Body of pancreas (tissue), 4 donors: ENCODE data around the gene PDE1C.

Source experiments
- POLR2A ChIP-seq, 3 donors: fragments of 450-650 bp; IDR thresholded peaks; one replicate each; pipeline ENCODE4 v1.6.1; 2016; ENCODE audit warnings: antibody characterized with exemption in 3 of 3, mild to moderate bottlenecking in 2 of 3
- TF ChIP-seq, protein P1 (sequence below), 7 experiments: fragments of 450-650 bp in 4 of 7; fragments of 200-600 bp in 3 of 7; sonication (generic) in 3 of 7; IDR thresholded peaks; one replicate each; pipeline ENCODE4 v1.5.1; 2016 to 2019; ENCODE audit warnings: antibody characterized with exemption in 7 of 7

GRCh38 chr7:32116436-32116835 is 46.2 kb upstream of the PDE1C start:
- TF ChIP-seq, protein P1, sequence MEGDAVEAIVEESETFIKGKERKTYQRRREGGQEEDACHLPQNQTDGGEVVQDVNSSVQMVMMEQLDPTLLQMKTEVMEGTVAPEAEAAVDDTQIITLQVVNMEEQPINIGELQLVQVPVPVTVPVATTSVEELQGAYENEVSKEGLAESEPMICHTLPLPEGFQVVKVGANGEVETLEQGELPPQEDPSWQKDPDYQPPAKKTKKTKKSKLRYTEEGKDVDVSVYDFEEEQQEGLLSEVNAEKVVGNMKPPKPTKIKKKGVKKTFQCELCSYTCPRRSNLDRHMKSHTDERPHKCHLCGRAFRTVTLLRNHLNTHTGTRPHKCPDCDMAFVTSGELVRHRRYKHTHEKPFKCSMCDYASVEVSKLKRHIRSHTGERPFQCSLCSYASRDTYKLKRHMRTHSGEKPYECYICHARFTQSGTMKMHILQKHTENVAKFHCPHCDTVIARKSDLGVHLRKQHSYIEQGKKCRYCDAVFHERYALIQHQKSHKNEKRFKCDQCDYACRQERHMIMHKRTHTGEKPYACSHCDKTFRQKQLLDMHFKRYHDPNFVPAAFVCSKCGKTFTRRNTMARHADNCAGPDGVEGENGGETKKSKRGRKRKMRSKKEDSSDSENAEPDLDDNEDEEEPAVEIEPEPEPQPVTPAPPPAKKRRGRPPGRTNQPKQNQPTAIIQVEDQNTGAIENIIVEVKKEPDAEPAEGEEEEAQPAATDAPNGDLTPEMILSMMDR (IDR thresholded peaks at IDR 0.05) = no peak
- TF ChIP-seq POLR2A (IDR thresholded peaks at IDR 0.05) = no peak
